SU-DHL-6 (cell line): ENCODE results near the gene AP1S1.

ENCODE experiments used
- H2AFZ ChIP-seq: fragments of 200-600 bp; sonication (generic); 2 replicates; pipeline ENCODE4 v1.6.1; 2014; ENCODE audit warnings: low read depth, mild to moderate bottlenecking, moderate library complexity, mixed read lengths, antibody characterized with exemption, low read length; ENCODE audit not compliant: severe bottlenecking
- H3F3A ChIP-seq: fragments of 200-600 bp; shearing (Covaris generic); 2 replicates; pipeline ENCODE4 v1.6.0; 2016; ENCODE audit warnings: antibody characterized with exemption, mild to moderate bottlenecking; ENCODE audit not compliant: insufficient read depth
- H3K27ac ChIP-seq: fragments of 200-600 bp; sonication (generic); 2 replicates; pipeline ENCODE4 v1.5.1; 2016; ENCODE audit warnings: low read depth, mild to moderate bottlenecking, low read length, moderate library complexity, mixed read lengths
- H3K27me3 ChIP-seq: fragments of 200-600 bp; sonication (generic), shearing (Covaris generic); 2 replicates; pipeline ENCODE4 v1.6.0; 2014; ENCODE audit warnings: mild to moderate bottlenecking, low read length
- H3K36me3 ChIP-seq: fragments of 200-600 bp; sonication (generic); 2 replicates; pipeline ENCODE4 v1.6.1; 2014; ENCODE audit warnings: mild to moderate bottlenecking, low read length, mixed read lengths
- H3K4me2 ChIP-seq: fragments of 300-600, 200-600 bp; shearing (Covaris generic), sonication (generic); 2 replicates; pipeline ENCODE4 v1.6.0; 2014; ENCODE audit warnings: low read length, low read depth, mild to moderate bottlenecking; ENCODE audit not compliant: poor library complexity, severe bottlenecking
- H3K4me3 ChIP-seq: fragments of 200-600 bp; sonication (generic); 2 replicates; pipeline ENCODE4 v1.5.1; 2014; ENCODE audit warnings: antibody characterized with exemption, low read length, mild to moderate bottlenecking, mixed read lengths; ENCODE audit not compliant: insufficient read depth, poor library complexity, severe bottlenecking
- H3K79me2 ChIP-seq: fragments of 200-600 bp; sonication (generic); 2 replicates; pipeline ENCODE4 v1.6.1; 2014; ENCODE audit warnings: mild to moderate bottlenecking, low read length, moderate library complexity; ENCODE audit not compliant: insufficient read depth
- H3K9ac ChIP-seq: fragments of 200-600 bp; sonication (generic); 2 replicates; pipeline ENCODE4 v1.7.0; 2014; ENCODE audit warnings: mild to moderate bottlenecking, low read length
- H3K9me2 ChIP-seq: fragments of 200-600 bp; sonication (generic); replicated peaks from 2 replicates; pipeline ENCODE4 v1.6.1; 2014; ENCODE audit warnings: low read length; ENCODE audit not compliant: insufficient read depth
- H3K9me3 ChIP-seq: fragments of 200-600 bp; sonication (generic); 2 replicates; pipeline ENCODE4 v1.6.1; 2014; ENCODE audit warnings: low read length, mixed read lengths; ENCODE audit not compliant: insufficient read depth
- H4K20me1 ChIP-seq: fragments of 200-600 bp; sonication (generic); 2 replicates; pipeline ENCODE4 v1.6.1; 2014; ENCODE audit warnings: low read depth, mild to moderate bottlenecking, antibody characterized with exemption, low read length, moderate library complexity, mixed read lengths
- EZH2phosphoT487 ChIP-seq: fragments of 200-600 bp; sonication (generic), shearing (Covaris generic); conservative IDR thresholded peaks from 2 replicates; pipeline ENCODE4 v1.6.1; 2018; ENCODE audit warnings: mild to moderate bottlenecking, antibody characterized with exemption, low read length, moderate library complexity, mixed read lengths
- TF ChIP-seq, protein P1 (sequence below): fragments of 200-600 bp; sonication (generic); IDR thresholded peaks from one replicate; pipeline ENCODE4 v1.5.1; 2017; ENCODE audit warnings: antibody characterized with exemption, mild to moderate bottlenecking, low read length, moderate library complexity; ENCODE audit not compliant: insufficient read depth, poor library complexity, severe bottlenecking

The AP1S1 gene

DNA sequence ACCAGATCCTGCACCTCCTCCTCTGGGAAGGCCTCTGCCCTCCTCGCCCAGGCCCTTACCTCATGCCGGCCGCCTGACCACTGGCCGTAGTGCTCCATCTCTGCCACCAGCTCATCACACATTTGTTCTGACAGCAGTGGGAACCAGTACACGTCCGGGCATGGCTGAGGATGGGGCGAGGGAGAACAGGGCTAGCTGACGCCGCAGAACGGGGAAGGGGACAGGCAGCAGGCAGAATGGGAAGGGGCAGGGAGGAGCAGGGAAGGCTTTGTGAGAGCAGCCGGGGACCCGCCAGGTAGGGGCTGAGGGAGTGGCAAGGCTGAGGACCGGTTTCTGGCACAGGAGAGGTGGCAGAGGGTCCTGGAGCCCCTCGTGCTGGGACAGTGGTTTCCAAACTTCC is 54.5 kb downstream of the AP1S1 start:
- Histone ChIP-seq H3K27me3 (no peaks in the 10 kb centered on the region), H3K4me3 (no peak overlapping the region), H3K79me2 (no peaks in the 10 kb centered on the region), H2AFZ (no peak overlapping the region), H3K4me2 (no peak overlapping the region), H3K36me3 (no peaks in the 10 kb centered on the region), H4K20me1 (no peaks in the 10 kb centered on the region), H3F3A (no peaks in the 10 kb centered on the region), H3K9me3 (no peaks in the 10 kb centered on the region), H3K9ac (no peak overlapping the region), H3K9me2 (no peaks in the 10 kb centered on the region), H3K27ac (no peak overlapping the region)
- TF ChIP-seq, protein P1, sequence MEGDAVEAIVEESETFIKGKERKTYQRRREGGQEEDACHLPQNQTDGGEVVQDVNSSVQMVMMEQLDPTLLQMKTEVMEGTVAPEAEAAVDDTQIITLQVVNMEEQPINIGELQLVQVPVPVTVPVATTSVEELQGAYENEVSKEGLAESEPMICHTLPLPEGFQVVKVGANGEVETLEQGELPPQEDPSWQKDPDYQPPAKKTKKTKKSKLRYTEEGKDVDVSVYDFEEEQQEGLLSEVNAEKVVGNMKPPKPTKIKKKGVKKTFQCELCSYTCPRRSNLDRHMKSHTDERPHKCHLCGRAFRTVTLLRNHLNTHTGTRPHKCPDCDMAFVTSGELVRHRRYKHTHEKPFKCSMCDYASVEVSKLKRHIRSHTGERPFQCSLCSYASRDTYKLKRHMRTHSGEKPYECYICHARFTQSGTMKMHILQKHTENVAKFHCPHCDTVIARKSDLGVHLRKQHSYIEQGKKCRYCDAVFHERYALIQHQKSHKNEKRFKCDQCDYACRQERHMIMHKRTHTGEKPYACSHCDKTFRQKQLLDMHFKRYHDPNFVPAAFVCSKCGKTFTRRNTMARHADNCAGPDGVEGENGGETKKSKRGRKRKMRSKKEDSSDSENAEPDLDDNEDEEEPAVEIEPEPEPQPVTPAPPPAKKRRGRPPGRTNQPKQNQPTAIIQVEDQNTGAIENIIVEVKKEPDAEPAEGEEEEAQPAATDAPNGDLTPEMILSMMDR: no peak
- no peak for TF ChIP-seq EZH2phosphoT487

DNA sequence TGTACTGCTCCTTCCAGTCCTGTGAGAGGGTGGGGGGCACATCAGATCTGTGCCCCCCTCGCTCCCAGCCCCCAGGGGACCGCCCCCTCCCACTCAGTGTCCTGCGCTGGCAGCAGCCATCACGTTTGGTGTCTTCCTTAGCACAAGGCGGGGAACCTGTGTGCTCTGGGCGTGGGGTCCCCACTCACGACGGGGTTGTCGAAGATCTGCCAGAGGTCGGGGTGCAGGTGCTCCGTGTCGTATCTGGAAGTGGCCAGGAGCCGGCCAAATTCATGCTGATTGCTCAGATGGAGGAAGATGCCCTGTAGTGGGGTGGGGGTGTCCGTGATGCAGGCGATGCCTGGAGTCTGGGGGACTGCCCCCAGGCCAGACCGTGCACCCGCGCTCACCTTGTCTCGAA is 55.9 kb downstream of the AP1S1 start:
- H2AFZ ChIP-seq: no peak overlapping the region
- no peak overlapping the region for H3K4me3 ChIP-seq
- no peaks in the 10 kb centered on the region for H3K9me2 ChIP-seq
- no peaks in the 10 kb centered on the region for H3F3A ChIP-seq
- H3K36me3 ChIP-seq: no peaks in the 10 kb centered on the region
- H3K9me3 ChIP-seq: no peaks in the 10 kb centered on the region
- no peaks in the 10 kb centered on the region for H3K27me3 ChIP-seq
- H3K4me2 ChIP-seq: no peak overlapping the region
- no peaks in the 10 kb centered on the region for H4K20me1 ChIP-seq
- no peak for TF ChIP-seq EZH2phosphoT487
- H3K9ac ChIP-seq: no peak overlapping the region
- no peak overlapping the region for H3K27ac ChIP-seq
- no peaks in the 10 kb centered on the region for H3K79me2 ChIP-seq
